Stimulated activated CD8-positive, alpha-beta memory T cell treated with anti-CD3 and anti-CD28 coated beads, Interleukin-4, amount 100 ng/mL, for 24 hours (primary cell): ENCODE measurements around the gene EVI2B.
"Not testable (repeated sequence)": the region's sequence is repeated elsewhere in the genome, so short reads cannot be mapped to it uniquely, and the experiment has no call there.

Experiments
- DNase-seq: peaks from one replicate; pipeline ENCODE4 v3.0.0-alpha.2; 2020; ENCODE audit warnings: low read depth

Gene EVI2B

GRCh38 chr17:31310886-31311285, 3.0 kb downstream of the EVI2B start:
- DNase-seq = no peak

DNA sequence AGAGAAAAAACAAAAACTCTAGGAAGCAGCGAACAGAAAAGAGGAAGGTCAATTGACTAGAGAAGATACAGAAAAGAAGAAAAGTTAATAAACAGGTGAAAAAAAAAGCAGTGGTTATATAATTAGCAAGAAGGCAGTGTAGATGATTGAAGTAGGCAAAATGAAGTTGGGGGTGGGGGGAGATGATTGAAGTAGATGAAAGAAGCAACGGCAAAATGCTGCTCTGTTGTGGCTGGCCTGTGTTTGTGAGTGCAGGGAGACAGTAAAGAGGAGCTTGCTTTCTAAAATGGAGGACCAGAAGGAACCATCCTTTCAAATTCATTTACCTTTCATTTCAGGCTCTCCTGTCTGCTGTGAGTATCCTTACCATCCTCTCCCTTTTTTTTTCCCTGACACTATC, 3.6 kb downstream of the EVI2B start:
- no peak for DNase-seq

DNA sequence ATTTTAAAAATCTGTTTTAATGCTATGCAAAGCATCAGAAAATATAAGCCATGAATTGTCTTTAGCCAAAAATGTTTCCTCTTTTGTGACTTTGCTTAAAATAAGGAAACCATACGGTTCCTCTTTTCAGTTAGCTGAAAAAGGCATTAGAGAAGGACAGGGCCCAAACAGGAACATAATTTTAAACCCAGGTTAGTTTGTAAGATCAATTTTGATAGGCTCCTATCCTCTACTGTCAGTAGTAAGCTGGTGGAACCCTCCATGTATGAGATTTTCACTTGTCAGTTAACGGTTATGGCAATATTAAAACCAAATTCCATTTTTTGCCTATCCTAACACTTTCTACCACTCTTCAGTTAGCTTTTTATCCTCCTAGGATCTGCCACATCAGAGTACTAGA, 4.3 kb downstream of the EVI2B start:
- no peak for DNase-seq

DNA sequence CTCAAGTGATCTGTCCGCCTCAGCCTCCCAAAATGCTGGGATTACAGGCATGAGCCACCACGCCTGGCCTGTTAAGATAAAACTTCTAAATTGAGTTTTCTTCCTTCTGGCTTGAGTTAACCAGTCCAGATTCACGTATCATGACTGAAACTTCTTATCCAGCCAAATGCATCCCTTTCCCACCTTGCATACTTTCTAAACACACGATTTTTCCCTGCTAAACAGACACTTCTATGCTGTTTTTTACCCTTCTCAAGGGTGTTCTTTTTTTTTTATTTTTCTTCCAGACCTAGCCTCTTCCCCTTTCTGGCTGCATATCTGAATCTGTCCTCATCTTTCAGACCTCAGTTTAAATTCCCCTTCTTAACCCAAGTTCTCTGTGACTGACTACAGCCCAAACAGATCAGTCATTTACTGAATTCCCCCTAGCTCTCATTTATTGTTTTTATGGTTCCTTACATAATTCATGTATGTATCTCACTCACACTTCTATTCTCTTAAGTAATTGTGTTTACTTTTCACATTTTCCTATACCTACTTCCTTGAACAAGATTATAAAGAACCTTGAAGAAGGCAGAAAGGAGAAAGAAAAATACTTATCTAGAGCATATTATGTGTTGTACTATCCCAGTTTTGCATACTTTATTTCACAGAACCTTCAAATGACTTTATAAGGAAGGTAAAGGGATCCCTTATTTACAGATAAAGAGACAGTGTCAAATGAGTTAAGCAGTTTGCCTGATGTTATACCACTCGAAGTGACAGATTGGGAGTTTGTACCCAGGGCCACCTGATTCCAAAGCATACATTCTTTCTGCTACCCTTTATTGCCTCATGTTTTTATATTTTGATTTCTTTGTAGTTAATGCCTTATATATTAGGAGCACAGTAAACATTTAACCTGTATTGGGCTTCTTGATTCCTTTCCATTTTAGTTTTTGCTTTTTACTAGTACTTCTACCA, 5.2 kb downstream of the EVI2B start:
- no peak for DNase-seq

- no peak for DNase-seq
Observed at GRCh38 chr17:31307640-31308039, 6.2 kb downstream of the EVI2B start.

- DNase-seq = no peak
Observed at GRCh38 chr17:31299624-31300023, 14.2 kb downstream of the EVI2B start.

- DNase-seq = no peak
Observed at GRCh38 chr17:31297090-31297489, 16.8 kb downstream of the EVI2B start, which contains the start of gene OMG. OMG (minus strand) TSS chr17:31297239; CDS start chr17:31296331, 908 bp downstream.

DNA sequence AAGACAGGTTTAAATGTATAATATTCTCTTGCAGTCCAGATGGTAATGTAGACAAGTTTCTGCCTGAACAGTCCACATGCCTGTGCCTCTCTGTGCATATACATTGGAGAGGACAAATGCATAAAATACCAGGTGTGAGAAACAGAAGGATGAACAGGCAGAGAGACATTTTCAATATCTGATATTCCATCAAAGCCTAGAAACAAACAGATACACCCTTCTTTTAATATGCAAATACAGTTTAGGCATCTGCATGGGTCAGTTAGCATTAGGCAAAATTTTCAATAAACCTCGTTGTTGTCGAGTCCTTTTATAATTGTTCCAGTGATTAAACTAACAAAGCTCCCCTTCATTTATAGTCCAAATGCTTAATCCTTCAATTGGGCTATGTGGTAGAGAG, 17.7 kb downstream of the EVI2B start:
- DNase-seq = no peak

GRCh38 chr17:31295489-31295871, 18.4 kb downstream of the EVI2B start:
- DNase-seq = no peak

GRCh38 chr17:31294820-31295488, 18.9 kb downstream of the EVI2B start:
- DNase-seq = no peak

- no peak for DNase-seq
Observed at GRCh38 chr17:31294231-31294630, 19.6 kb downstream of the EVI2B start.

DNA sequence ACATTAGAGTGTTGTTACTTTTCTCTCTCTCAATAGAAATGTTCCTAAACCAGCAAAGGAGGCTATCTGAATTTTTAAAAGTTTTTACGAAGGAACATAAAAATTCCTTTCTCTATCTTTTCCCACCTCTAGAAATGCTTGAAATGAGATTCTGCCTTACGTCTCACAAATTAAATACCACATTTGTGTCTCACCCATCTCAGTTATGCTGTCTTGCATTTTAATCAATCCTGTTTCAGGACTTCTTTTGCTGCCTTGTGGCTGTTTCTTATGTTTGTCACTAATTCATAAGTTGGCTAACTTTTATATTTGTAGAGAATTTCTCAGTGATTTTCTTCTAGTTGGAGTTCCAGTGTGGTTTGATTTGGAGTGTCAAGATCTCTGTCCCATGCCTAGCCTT, 20.3 kb downstream of the EVI2B start:
- no peak for DNase-seq

DNA sequence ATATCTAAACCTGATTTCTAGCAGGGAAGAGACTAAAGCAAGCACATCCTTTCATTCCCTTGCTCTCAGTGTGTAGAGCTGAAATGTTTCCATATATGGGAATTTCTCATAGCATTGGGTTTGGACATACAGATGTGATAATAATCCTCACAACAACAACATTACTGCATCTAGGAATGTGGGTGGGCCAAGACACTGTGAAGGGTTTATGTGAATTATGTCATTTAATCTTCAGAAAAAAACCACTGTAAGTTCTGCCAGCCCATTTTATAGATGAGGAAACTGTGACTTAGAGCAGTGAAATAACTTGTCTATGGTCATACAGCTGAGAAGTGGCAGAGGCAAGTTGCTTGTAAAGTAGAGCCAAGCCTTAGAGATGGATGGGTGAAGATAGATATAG, 22.0 kb downstream of the EVI2B start:
- no peak for DNase-seq

DNA sequence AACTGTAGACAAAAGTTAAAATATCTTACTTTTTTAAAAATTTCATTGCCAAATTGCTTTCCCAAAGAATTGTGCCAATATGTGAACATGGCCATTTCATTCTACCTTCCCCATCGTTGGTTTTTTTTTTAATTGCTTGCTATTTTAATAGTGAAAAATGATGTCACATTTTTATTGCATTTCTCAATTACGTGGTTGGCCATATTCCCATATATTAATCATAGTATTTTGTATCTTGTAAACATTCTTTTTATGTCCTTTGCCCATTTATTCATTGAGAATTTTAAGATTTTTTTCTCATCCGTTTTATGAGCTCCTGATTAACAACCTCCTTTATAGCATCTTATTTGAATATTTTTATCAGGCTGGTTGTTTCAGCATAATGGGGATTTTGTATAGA, 24.1 kb downstream of the EVI2B start:
- DNase-seq = no peak

GRCh38 chr17:31287932-31288331, 25.9 kb downstream of the EVI2B start:
- DNase-seq = not testable (repeated sequence)

DNA sequence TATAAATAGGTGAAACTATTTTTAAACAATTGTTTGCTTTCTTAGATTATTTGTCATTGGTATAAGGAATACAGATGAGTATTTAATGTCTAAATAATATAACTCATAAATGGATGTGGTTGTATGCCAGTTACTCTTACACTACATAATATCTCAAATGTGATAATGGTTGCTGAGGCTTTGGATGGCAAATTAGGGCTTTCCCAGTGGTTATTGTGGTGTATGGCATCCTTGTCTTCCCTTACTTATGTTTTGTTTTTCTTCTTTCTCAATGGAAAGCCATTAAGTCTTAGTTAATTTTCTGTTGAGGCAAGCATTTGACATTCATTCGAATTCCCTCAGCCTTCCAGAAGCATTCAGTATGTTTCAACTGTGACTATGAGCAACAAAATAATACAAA, 27.3 kb downstream of the EVI2B start:
- no peak for DNase-seq

GRCh38 chr17:31283841-31284240, 30.0 kb downstream of the EVI2B start:
- no peak for DNase-seq

GRCh38 chr17:31281061-31281460, 32.8 kb downstream of the EVI2B start:
- DNase-seq = no peak

GRCh38 chr17:31279401-31279800, 34.5 kb downstream of the EVI2B start:
- DNase-seq = no peak

DNA sequence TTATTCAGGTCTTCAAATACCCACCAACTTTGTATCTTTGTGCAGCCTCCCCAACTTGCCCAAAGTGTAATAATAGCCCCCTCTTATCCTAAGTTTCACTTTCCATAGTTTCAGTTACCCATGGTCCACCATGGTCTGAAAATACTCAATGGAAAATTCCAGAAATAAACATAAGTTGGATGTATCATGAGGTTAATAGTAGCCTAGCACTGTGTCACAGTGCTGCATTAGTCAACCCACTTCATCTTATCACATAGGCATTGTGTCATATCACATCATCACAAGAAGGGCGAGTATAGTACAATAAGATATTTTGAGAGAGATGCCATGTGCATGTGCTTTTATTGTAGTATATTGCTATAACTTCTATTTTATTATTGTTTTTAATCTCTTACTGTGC, 38.7 kb downstream of the EVI2B start:
- no peak for DNase-seq

- DNase-seq = no peak
Observed at GRCh38 chr17:31274252-31274651, 39.6 kb downstream of the EVI2B start.

- DNase-seq = no peak
Observed at GRCh38 chr17:31273516-31273915, 40.3 kb downstream of the EVI2B start.

DNA sequence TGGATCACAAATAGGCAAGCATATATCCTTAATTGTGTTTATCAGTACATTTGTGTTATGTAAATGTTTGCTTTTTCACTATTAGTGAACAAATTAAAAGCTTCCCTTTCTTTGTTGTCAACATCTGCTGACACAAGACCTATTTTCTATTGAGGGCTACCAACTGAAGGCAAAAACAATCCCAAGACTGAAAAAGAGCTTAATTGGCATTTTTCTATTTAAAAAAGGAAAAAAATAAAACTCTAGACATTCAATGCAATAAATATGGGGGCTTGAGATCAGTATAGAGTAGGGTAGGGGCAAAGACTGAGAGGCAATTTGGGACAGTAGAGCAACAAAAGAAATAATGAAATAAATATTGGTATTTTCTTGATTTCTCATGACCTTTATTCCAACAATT, 41.1 kb downstream of the EVI2B start:
- DNase-seq = no peak
